Activated CD8-positive, alpha-beta T cell treated with anti-CD3 and anti-CD28 coated beads for 36 hours (primary cell): ENCODE data around the gene BNIP2. TPM values are rescaled to one million over a fixed set of nuclear protein-coding genes. Genes with fewer than 3 reads are reported as not detected.

Source experiments
- ATAC-seq: fragments of 200-7000 bp; cut with Tn5 transposase; one replicate; pipeline ENCODE4 v1.10.0; 2021; ENCODE audit warnings: mild to moderate bottlenecking, moderate library complexity
- CTCF ChIA-PET: fragments of 350-600 bp; sonication (Branson Sonifier 250); formaldehyde crosslinking; loops from one replicate; lab custom pipeline; 2021; ENCODE audit warnings: antibody characterized with exemption; lab: Charles Lee
- POLR2A ChIA-PET: fragments of 350-600 bp; sonication (Branson Sonifier 250); formaldehyde crosslinking; loops from one replicate; lab custom pipeline; 2021; ENCODE audit warnings: antibody characterized with exemption; lab: Charles Lee
- DNase-seq: peaks from one replicate; pipeline ENCODE4 v3.0.0-alpha.2; 2020
- H3K27ac Mint-ChIP-seq: one replicate; pipeline ENCODE4 v1.8.0; 2021; ENCODE audit warnings: mild to moderate bottlenecking, mixed read lengths
- H3K27me3 Mint-ChIP-seq: one replicate; pipeline ENCODE4 v1.8.0; 2021; ENCODE audit warnings: mixed read lengths
- H3K36me3 Mint-ChIP-seq: one replicate; pipeline ENCODE4 v1.8.0; 2021; ENCODE audit warnings: low read depth, mixed read lengths
- H3K4me1 Mint-ChIP-seq: one replicate; pipeline ENCODE4 v1.8.0; 2021; ENCODE audit warnings: low read depth, mixed read lengths
- H3K4me3 Mint-ChIP-seq: one replicate; pipeline ENCODE4 v1.8.0; 2021; ENCODE audit warnings: mild to moderate bottlenecking, moderate library complexity, mixed read lengths
- H3K9me3 Mint-ChIP-seq: one replicate; pipeline ENCODE4 v1.8.0; 2021; ENCODE audit warnings: mixed read lengths
- CTCF ChIP-seq: fragments of 200-600 bp; IDR thresholded peaks from one replicate; pipeline ENCODE4 v1.8.0; 2022; ENCODE audit warnings: antibody characterized with exemption, mild to moderate bottlenecking
- intact Hi-C: fragments of 100-400 bp; cut with micrococcal nuclease; formaldehyde crosslinking; loops from one replicate; pipeline ENCODE4 v1.10.0; 2022
- total RNA-seq, 2 experiments: library from RNA; stranded (reverse); gene quantifications; one replicate each; pipeline ENCODE4 v1.2.3, GENCODE V29; 2021

BNIP2 gene
- total RNA-seq, 2 experiments from 2014 or later = 52.2 to 53.2 TPM

DNA sequence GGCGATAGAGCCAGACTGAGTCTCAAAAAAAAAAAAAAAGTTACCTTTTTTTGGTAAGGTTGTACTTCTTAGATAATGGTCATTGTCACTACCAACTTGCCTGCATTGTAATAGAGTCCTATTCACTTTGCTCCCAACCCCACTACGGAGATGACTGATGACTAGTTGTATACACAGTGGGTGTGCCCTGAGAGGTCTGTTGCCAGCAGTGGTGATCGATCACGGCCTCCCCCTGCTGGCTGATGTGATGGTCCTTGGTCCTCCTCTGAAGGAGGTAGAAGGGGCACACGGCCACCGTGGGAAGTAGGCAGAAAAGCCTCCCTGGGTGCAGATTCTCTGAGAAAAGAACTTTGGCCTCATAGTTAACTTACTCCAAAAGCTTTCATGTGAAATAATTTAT is 66.8 kb downstream of the BNIP2 start:
- H3K4me1 Mint-ChIP-seq = no peaks in the 10 kb centered on the region
- POLR2A ChIA-PET = no interaction called here
- ATAC-seq = peak; percentile 93

GRCh38 chr15:59618406-59618805 is 70.7 kb downstream of the BNIP2 start:
- no peak for TF ChIP-seq CTCF
- intact Hi-C loops = no loop called here
- Mint-ChIP-seq H3K27me3 (no peaks in the 10 kb centered on the region), H3K27ac (no peak overlapping the region), H3K9me3 (no peaks in the 10 kb centered on the region), H3K4me3 (no peak overlapping the region), H3K4me1 (peaks cover 2% of the 10 kb centered on the region), H3K36me3 (no peaks in the 10 kb centered on the region)
- ATAC-seq (no peak), DNase-seq (no peak)
- ChIA-PET CTCF (no interaction called here), POLR2A (no interaction called here)

More for the DNA sequence above, 66.8 kb downstream of the BNIP2 start:
- Mint-ChIP-seq H3K9me3 (no peaks in the 10 kb centered on the region), H3K36me3 (no peaks in the 10 kb centered on the region), H3K27ac (no peak overlapping the region), H3K27me3 (no peaks in the 10 kb centered on the region), H3K4me3 (no peak overlapping the region)
- peak; percentile 76 for DNase-seq
- TF ChIP-seq CTCF = peak; percentile 47
- intact Hi-C loops = loop anchor here (5.0 kb wide), 1 partner anchor 90 kb away; no protein-coding TSS in a partner anchor
- CTCF ChIA-PET = interaction anchor here (0.6 to 4.2 kb wide), 4 partner anchors 11 to 94 kb away, joined by 3 to 15 read pairs (median 6); partner anchors contain the start of gene GCNT3

DNA sequence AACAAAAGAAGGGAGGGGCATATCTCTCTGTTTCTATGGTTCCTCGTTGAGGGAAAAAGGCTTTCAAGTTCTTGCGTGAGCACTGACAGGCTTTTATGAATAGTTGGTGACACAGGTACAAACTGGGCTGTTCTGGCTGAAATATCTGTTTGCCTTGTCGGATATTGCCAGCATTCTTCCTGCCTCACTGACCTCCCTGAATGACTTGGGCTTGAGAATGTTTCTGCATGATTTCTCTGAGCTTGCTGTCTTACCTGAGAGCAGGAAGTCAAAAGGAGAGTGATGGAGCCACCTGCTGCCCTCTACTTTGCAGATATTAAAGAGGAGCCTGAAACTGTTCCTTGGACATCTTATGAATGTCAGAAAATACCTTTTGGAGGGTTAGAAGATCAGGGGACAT is 72.7 kb downstream of the BNIP2 start:
- intact Hi-C loops = no loop called here
- ChIA-PET POLR2A (no interaction called here), CTCF (interaction anchor here (1.0 to 2.0 kb wide), 2 partner anchors 83 to 379 kb away, joined by 3 to 8 read pairs; no protein-coding TSS in a partner anchor)
- DNase-seq = no peak
- H3K9me3 Mint-ChIP-seq = no peaks in the 10 kb centered on the region
- no peaks in the 10 kb centered on the region for H3K27me3 Mint-ChIP-seq
- H3K4me1 Mint-ChIP-seq = peaks cover 2% of the 10 kb centered on the region
- no peak for ATAC-seq
- TF ChIP-seq CTCF = no peak
- H3K36me3 Mint-ChIP-seq = no peaks in the 10 kb centered on the region
- H3K27ac Mint-ChIP-seq = no peak overlapping the region
- no peak overlapping the region for H3K4me3 Mint-ChIP-seq

- ChIA-PET POLR2A (no interaction called here), CTCF (no interaction called here)
- no peak for ATAC-seq
- Mint-ChIP-seq H3K9me3 (no peaks in the 10 kb centered on the region), H3K4me1 (peaks cover 5% of the 10 kb centered on the region), H3K4me3 (no peak overlapping the region), H3K27ac (no peak overlapping the region), H3K27me3 (no peaks in the 10 kb centered on the region), H3K36me3 (no peaks in the 10 kb centered on the region)
- no peak for DNase-seq
- TF ChIP-seq CTCF = no peak
- intact Hi-C loops = no loop called here
Measured at GRCh38 chr15:59615661-59616060, 73.5 kb downstream of the BNIP2 start.

GRCh38 chr15:59614153-59614552 is 75.0 kb downstream of the BNIP2 start:
- no peaks in the 10 kb centered on the region for H3K9me3 Mint-ChIP-seq
- TF ChIP-seq CTCF = no peak
- ChIA-PET CTCF (interaction anchor here (1.4 kb wide), 1 partner anchor 81 kb away, joined by 4 read pairs; no protein-coding TSS in a partner anchor), POLR2A (no interaction called here)
- H3K4me1 Mint-ChIP-seq = peaks cover 5% of the 10 kb centered on the region
- ATAC-seq (no peak), DNase-seq (no peak)
- intact Hi-C loops = no loop called here
- no peaks in the 10 kb centered on the region for H3K27me3 Mint-ChIP-seq
- H3K4me3 Mint-ChIP-seq = no peak overlapping the region
- H3K27ac Mint-ChIP-seq = no peak overlapping the region
- no peaks in the 10 kb centered on the region for H3K36me3 Mint-ChIP-seq
